H9 (cell line): ENCODE measurements around the gene MACROH2A1. TPM values are rescaled to one million over a fixed set of nuclear protein-coding genes. Genes with fewer than 3 reads are reported as not detected.

Source experiments
- DNase-seq: peaks from one replicate; pipeline ENCODE4 v3.0.0-alpha.2; 2017
- H2AFZ ChIP-seq: one replicate; pipeline ENCODE4 v1.6.1; 2013; ENCODE audit warnings: mild to moderate bottlenecking, low read length, control low read depth, moderate library complexity
- H2AK5ac ChIP-seq: 2 replicates; pipeline ENCODE4 v1.6.1; 2013; ENCODE audit warnings: low read length, control low read depth, mixed read lengths; ENCODE audit not compliant: insufficient read length
- H2BK120ac ChIP-seq: one replicate; pipeline ENCODE4 v1.6.1; 2013; ENCODE audit warnings: low read depth, mild to moderate bottlenecking, low read length, control low read depth, inconsistent platforms; ENCODE audit not compliant: poor library complexity, severe bottlenecking
- H2BK12ac ChIP-seq: 2 replicates; pipeline ENCODE4 v1.6.1; 2013; ENCODE audit warnings: low read length, control low read depth, mixed read lengths, low read depth; ENCODE audit not compliant: insufficient read length
- H2BK15ac ChIP-seq: 2 replicates; pipeline ENCODE4 v1.6.1; 2013; ENCODE audit warnings: low read depth, low read length, control low read depth
- H2BK20ac ChIP-seq: one replicate; pipeline ENCODE4 v1.6.1; 2013; ENCODE audit warnings: low read depth, mild to moderate bottlenecking, low read length, control low read depth, inconsistent platforms; ENCODE audit not compliant: poor library complexity, severe bottlenecking
- H2BK5ac ChIP-seq: 2 replicates; pipeline ENCODE4 v1.6.1; 2013; ENCODE audit warnings: low read length, control low read depth, mixed read lengths; ENCODE audit not compliant: insufficient read length
- H3K14ac ChIP-seq: 2 replicates; pipeline ENCODE4 v1.6.1; 2013; ENCODE audit warnings: low read length, control low read depth; ENCODE audit not compliant: insufficient read depth
- H3K18ac ChIP-seq: 2 replicates; pipeline ENCODE4 v1.6.1; 2013; ENCODE audit warnings: low read depth, mild to moderate bottlenecking, mixed read lengths, low read length, control low read depth; ENCODE audit not compliant: insufficient read length
- H3K23ac ChIP-seq: 2 replicates; pipeline ENCODE4 v1.6.1; 2013; ENCODE audit warnings: low read length, control low read depth, mixed read lengths, low read depth; ENCODE audit not compliant: insufficient read length
- H3K23me2 ChIP-seq: 2 replicates; pipeline ENCODE4 v1.6.1; 2013; ENCODE audit warnings: low read depth, mild to moderate bottlenecking, mixed read lengths, low read length, control low read depth; ENCODE audit not compliant: insufficient read length, poor library complexity, severe bottlenecking
- H3K27ac ChIP-seq: 2 replicates; pipeline ENCODE4 v1.5.1; 2013; ENCODE audit warnings: low read length, control low read depth, mixed read lengths, low read depth; ENCODE audit not compliant: insufficient read length
- H3K27me3 ChIP-seq: 2 replicates; pipeline ENCODE4 v1.6.1; 2013; ENCODE audit warnings: low read length, control low read depth, inconsistent platforms; ENCODE audit not compliant: insufficient read depth
- H3K4ac ChIP-seq: 2 replicates; pipeline ENCODE4 v1.6.1; 2013; ENCODE audit warnings: low read depth, mild to moderate bottlenecking, control low read depth, inconsistent platforms, low read length, moderate library complexity
- H3K4me1 ChIP-seq: 2 replicates; pipeline ENCODE4 v1.6.1; 2013; ENCODE audit warnings: low read length, control low read depth, inconsistent platforms; ENCODE audit not compliant: insufficient read depth
- H3K4me2 ChIP-seq: 2 replicates; pipeline ENCODE4 v1.6.1; 2013; ENCODE audit warnings: low read length, control low read depth, mixed read lengths; ENCODE audit not compliant: insufficient read length, insufficient read depth
- H3K56ac ChIP-seq: 2 replicates; pipeline ENCODE4 v1.6.1; 2013; ENCODE audit warnings: low read depth, mild to moderate bottlenecking, mixed read lengths, low read length, control low read depth; ENCODE audit not compliant: insufficient read length
- H3K79me1 ChIP-seq: 2 replicates; pipeline ENCODE4 v1.6.1; 2013; ENCODE audit warnings: low read depth, mild to moderate bottlenecking, moderate library complexity, low read length, control low read depth, inconsistent platforms; ENCODE audit not compliant: insufficient read depth, poor library complexity, severe bottlenecking
- H3K79me2 ChIP-seq: 2 replicates; pipeline ENCODE4 v1.6.1; 2013; ENCODE audit warnings: low read length, control low read depth, inconsistent platforms; ENCODE audit not compliant: insufficient read depth
- H3K9ac ChIP-seq: 2 replicates; pipeline ENCODE4 v1.6.1; 2013; ENCODE audit warnings: low read length, control low read depth, mixed read lengths; ENCODE audit not compliant: insufficient read length; ENCODE audit errors: extremely low read depth
- H3K9me3 ChIP-seq: one replicate; pipeline ENCODE4 v1.6.1; 2013; ENCODE audit warnings: low read depth, low read length, inconsistent platforms; ENCODE audit not compliant: control insufficient read depth
- H3T11ph ChIP-seq: one replicate; pipeline ENCODE4 v1.6.1; 2013; ENCODE audit warnings: mild to moderate bottlenecking, low read length, control low read depth, inconsistent platforms
- H4K20me1 ChIP-seq: one replicate; pipeline ENCODE4 v1.6.1; 2013; ENCODE audit not compliant: control insufficient read depth, insufficient read length, insufficient read depth
- H4K5ac ChIP-seq: 2 replicates; pipeline ENCODE4 v1.6.1; 2013; ENCODE audit warnings: low read depth, mild to moderate bottlenecking, mixed read lengths, low read length, control low read depth; ENCODE audit not compliant: insufficient read length
- H4K8ac ChIP-seq: replicated peaks from 2 replicates; pipeline ENCODE4 v1.6.1; 2013; ENCODE audit warnings: low read length, control low read depth, mixed read lengths, low read depth; ENCODE audit not compliant: insufficient read length
- H4K91ac ChIP-seq: 2 replicates; pipeline ENCODE4 v1.6.1; 2013; ENCODE audit warnings: low read depth, mild to moderate bottlenecking, moderate library complexity, mixed read lengths, low read length, control low read depth; ENCODE audit not compliant: insufficient read length
- H3K27ac Mint-ChIP-seq, 3 experiments: 2 replicates in 2 of 3; 3 replicates in 1 of 3; pipeline ENCODE4 v1.8.0; 2020 to 2021; ENCODE audit warnings: mixed read lengths in 3 of 3, mild to moderate bottlenecking in 1 of 3, moderate library complexity in 1 of 3
- H3K27me3 Mint-ChIP-seq: 2 replicates; pipeline ENCODE4 v1.8.0; 2021; ENCODE audit warnings: low read depth, mild to moderate bottlenecking, moderate library complexity, mixed read lengths
- H3K36me3 Mint-ChIP-seq, 3 experiments: 2 replicates in 2 of 3; 3 replicates in 1 of 3; pipeline ENCODE4 v1.8.0; 2020 to 2021; ENCODE audit warnings: low read depth in 3 of 3, mixed read lengths in 3 of 3; ENCODE audit not compliant: insufficient read depth in 1 of 3
- H3K4me1 Mint-ChIP-seq, 2 experiments: 2 replicates each; pipeline ENCODE4 v1.8.0; 2020; ENCODE audit warnings: mixed read lengths in 2 of 2
- H3K4me3 Mint-ChIP-seq, 2 experiments: 2 replicates in 1 of 2; 3 replicates in 1 of 2; pipeline ENCODE4 v1.8.0; 2020 to 2021; ENCODE audit warnings: mild to moderate bottlenecking in 2 of 2, mixed read lengths in 2 of 2, moderate library complexity in 1 of 2
- H3K9me3 Mint-ChIP-seq, 2 experiments: 2 replicates in 1 of 2; 3 replicates in 1 of 2; pipeline ENCODE4 v1.8.0; 2020; ENCODE audit warnings: mild to moderate bottlenecking in 2 of 2, mixed read lengths in 2 of 2, moderate library complexity in 1 of 2
- WGBS: extraction: QIAGEN DNeasy Blood & Tissue Kit; methylation state at CpG from one replicate; pipeline ENCODE4 v1.1.7; 2013; ENCODE audit warnings: missing lambda C conversion rate, low lambda C conversion rate, mixed read lengths; ENCODE audit not compliant: insufficient read length; ENCODE audit errors: extremely low coverage; 5-methylcytosine and 5-hydroxymethylcytosine counted together
- total RNA-seq: library from RNA; stranded (reverse); gene quantifications from 2 replicates; pipeline ENCODE4 v1.2.1, GENCODE V29; 2021
- TF ChIP-seq, protein P1 (sequence below): fragments of 200-600 bp; sonication (generic); conservative IDR thresholded peaks from 3 replicates; pipeline ENCODE4 v1.8.0; 2021; ENCODE audit warnings: antibody characterized with exemption, mild to moderate bottlenecking

MACROH2A1 gene
- total RNA-seq, 1 experiment from 2014 or later = 111 TPM

DNA sequence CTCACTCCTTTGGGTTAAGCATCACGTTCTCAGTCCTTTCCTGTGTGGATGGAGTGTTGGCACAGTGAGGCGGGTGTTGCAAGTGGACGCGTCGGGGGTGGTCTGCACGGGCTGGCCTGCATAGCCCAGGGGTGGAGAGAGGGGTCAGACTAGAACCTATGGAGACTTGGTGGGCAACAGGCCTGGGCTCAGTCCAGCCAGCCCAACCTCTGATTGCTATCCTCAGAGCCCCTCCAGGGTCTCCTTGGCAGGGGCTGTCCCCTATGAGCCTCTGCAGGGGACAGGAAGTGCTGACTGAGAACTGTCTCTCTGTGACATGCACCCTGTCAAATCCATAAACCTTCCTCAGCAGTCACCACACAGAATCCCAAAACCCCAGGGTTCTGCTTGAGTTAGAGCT, 45.9 kb upstream of the MACROH2A1 start:
- Histone ChIP-seq H3K4me2 (no peak overlapping the region), H2BK20ac (no peak overlapping the region), H3K14ac (no peak overlapping the region), H4K20me1 (no peaks in the 10 kb centered on the region), H3K18ac (no peak overlapping the region), H2AFZ (no peak overlapping the region), H3K79me1 (no peaks in the 10 kb centered on the region), H3K27me3 (peaks cover 2% of the 10 kb centered on the region; the same call in 1 of the 2 replicates), H3T11ph (no peak overlapping the region), H3K27ac (no peak overlapping the region), H2BK120ac (no peak overlapping the region), H4K5ac (no peak overlapping the region), H2BK15ac (no peak overlapping the region), H3K79me2 (no peaks in the 10 kb centered on the region), H3K4me1 (no peaks in the 10 kb centered on the region), H4K91ac (no peak overlapping the region), H2AK5ac (no peak overlapping the region), H2BK12ac (no peak overlapping the region), H3K56ac (no peak overlapping the region), H3K23me2 (no peaks in the 10 kb centered on the region), H3K9me3 (no peaks in the 10 kb centered on the region), H3K4ac (no peak overlapping the region), H4K8ac (no peak overlapping the region), H3K9ac (no peak overlapping the region), H2BK5ac (no peak overlapping the region), H3K23ac (no peak overlapping the region)
- DNase-seq = no peak
- no CpG with 5 or more reads among the region's 6 CpGs for WGBS
- TF ChIP-seq, protein P1, sequence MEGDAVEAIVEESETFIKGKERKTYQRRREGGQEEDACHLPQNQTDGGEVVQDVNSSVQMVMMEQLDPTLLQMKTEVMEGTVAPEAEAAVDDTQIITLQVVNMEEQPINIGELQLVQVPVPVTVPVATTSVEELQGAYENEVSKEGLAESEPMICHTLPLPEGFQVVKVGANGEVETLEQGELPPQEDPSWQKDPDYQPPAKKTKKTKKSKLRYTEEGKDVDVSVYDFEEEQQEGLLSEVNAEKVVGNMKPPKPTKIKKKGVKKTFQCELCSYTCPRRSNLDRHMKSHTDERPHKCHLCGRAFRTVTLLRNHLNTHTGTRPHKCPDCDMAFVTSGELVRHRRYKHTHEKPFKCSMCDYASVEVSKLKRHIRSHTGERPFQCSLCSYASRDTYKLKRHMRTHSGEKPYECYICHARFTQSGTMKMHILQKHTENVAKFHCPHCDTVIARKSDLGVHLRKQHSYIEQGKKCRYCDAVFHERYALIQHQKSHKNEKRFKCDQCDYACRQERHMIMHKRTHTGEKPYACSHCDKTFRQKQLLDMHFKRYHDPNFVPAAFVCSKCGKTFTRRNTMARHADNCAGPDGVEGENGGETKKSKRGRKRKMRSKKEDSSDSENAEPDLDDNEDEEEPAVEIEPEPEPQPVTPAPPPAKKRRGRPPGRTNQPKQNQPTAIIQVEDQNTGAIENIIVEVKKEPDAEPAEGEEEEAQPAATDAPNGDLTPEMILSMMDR = no peak
- no peaks in the 10 kb centered on the region for H3K36me3 Mint-ChIP-seq
- peaks cover 65% of the 10 kb centered on the region for H3K27me3 Mint-ChIP-seq
- no peak overlapping the region for H3K27ac Mint-ChIP-seq
- no peaks in the 10 kb centered on the region; a peak in 1 of 5 replicates for H3K9me3 Mint-ChIP-seq
- H3K4me3 Mint-ChIP-seq = no peak overlapping the region
- peaks cover 12 to 14% of the 10 kb centered on the region in 2 experiments for H3K4me1 Mint-ChIP-seq
